ENCODE results near the gene ACKR4.
"Not testable (repeated sequence)": the region's sequence is repeated elsewhere in the genome, so short reads cannot be mapped to it uniquely, and the experiment has no call there.

ACKR4 gene

GRCh38 chr3:132596816-132597433 lies at the start of gene ACKR4:
Gene ACKR4 (plus strand): TSS chr3:132597270. CDS start chr3:132600398, 3,128 bp downstream.
- no peak for DNase-seq (ENCODE audit: low read depth in 3 of 3)

GRCh38 chr3:132549169-132549568 lies 47.9 kb upstream of the ACKR4 start:
- no peak for DNase-seq (ENCODE audit: low read depth in 3 of 3)

DNA sequence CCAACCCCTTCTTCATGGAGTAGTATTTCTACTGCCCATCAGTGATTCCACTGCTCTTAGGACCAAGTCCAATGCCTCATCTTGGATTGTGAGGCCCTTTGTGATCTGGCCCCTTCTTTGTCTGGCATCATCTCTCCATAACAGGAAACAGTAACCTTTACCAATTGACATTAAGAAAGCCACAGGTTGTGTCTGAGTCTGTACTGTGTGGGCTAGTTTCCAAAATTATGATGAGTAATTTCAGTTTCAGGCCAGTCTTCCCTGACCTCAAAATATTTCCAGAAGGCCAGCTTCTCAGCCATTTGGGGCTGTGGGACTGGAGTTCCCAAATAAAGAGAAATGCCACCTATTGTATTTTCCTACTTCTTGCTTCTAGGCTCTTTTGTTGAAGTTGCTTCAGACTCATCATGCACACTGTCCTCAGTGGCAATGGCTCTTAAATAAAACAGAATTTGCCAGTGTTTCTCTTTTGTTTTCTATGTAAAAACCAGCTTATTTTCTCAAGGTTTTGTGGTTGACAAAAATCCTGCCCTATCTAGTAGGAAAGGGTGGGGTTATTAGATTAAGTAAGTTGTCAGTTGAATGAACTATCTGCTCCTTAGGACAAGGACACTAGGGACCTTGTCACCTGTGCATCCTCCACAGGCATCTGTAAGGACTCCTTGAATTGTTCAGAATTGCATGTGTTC lies 47.0 kb upstream of the ACKR4 start:
- DNase-seq (ENCODE audit: low read depth in 3 of 3): no peak

- no peak for DNase-seq (ENCODE audit: low read depth in 3 of 3)
Measured at GRCh38 chr3:132550579-132551305, 46.3 kb upstream of the ACKR4 start.

GRCh38 chr3:132553826-132554225 lies 43.2 kb upstream of the ACKR4 start:
- DNase-seq (ENCODE audit: low read depth in 3 of 3): no peak

GRCh38 chr3:132554437-132554836 lies 42.6 kb upstream of the ACKR4 start:
- DNase-seq (ENCODE audit: low read depth in 3 of 3): no peak

DNA sequence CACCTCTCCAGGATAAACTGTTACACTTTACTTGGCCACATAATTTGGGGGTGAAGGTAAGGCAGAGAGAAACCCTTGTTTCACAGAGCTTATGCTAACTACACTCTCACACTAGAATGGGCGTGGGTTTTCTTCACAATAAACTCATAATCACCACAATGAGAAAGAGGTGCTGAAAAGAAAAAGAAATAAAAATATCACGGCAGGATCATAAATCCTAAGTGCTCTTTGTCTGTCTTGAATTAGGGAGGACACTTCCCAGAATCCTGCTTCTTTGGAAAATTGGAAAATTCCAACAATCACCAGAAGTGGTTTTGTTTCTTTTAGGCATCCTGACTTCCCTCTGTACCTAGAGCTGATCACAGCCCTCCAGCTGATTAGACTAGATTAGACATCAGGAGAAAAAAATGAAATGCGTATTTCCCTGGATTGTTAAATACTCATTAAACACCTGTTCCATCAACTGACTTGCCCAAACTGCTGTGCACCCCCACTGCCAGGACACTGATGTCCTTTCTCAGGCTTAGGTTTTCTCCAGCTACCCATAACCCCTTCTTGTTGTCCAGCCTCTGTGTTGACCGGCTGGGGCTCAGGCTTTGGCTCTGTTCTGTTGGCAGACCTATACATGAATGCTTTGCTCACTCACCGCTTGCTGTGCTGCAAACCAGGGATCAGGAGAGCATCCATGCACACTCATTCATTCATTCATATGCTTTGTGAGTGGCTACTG lies 41.6 kb upstream of the ACKR4 start:
- no peak for DNase-seq (ENCODE audit: low read depth in 3 of 3)

DNA sequence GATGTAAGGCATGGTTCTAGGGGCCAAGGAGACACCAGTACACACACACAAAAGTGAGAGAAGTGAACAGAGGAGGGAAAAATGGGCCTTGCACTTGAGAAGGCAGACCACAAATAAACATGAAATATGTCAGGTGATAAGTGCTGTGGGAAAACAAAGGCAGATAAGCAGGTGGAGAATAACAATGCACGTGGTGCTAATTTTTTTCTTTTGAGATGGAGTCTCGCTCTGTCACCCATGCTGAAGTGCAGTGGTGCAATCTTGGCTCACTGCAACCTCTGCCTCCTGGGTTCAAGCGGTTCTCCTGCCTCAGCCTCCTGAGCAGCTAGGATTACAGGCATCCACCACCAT lies 41.1 kb upstream of the ACKR4 start:
- DNase-seq (ENCODE audit: low read depth in 3 of 3): not testable (repeated sequence)

GRCh38 chr3:132556508-132557159 lies 40.4 kb upstream of the ACKR4 start:
- no peak for DNase-seq (ENCODE audit: low read depth in 3 of 3)

GRCh38 chr3:132561003-132561402 lies 36.1 kb upstream of the ACKR4 start:
- no peak for DNase-seq (ENCODE audit: low read depth in 3 of 3)

GRCh38 chr3:132563420-132564069 lies 33.5 kb upstream of the ACKR4 start:
- no peak for DNase-seq (ENCODE audit: low read depth in 3 of 3)

GRCh38 chr3:132564070-132564465 lies 33.0 kb upstream of the ACKR4 start:
- DNase-seq (ENCODE audit: low read depth in 3 of 3): no peak

DNA sequence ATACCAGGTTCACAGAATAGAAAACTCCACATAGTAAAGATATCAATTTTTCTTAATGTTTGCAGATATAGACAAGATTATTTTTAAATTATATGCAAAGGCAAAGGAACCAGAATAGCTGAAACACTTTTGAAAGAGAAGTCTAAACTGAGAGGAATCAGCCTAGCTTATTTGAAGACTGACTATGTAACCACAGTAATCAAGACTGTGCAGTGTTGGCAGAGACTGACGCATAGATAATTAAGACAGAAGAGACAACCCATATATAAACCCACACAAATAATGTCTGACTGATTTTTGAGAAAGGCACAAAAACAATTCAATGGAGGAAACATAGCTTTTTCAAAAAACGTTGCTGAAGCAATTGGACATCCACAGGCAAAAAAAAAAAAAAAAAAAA lies 28.6 kb upstream of the ACKR4 start:
- no peak for DNase-seq (ENCODE audit: low read depth in 3 of 3)

DNA sequence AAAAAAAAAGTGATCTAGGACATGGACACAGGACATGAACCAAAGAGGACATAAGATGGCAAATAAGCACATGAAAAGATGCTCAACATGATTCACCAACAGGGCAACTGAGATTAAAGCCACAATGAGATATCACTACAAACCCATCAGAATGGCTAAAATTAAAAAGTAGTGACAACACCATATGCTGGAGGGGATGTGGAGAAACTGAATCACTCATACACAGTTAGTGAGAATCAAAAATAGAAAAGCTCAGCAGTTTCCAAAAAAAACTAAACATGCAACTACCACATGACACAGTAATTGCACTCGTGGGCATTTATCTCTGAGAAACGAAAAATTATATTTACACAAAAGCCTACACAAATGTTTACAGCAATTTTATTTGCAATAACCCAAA lies 27.9 kb upstream of the ACKR4 start:
- DNase-seq (ENCODE audit: low read depth in 3 of 3): no peak

DNA sequence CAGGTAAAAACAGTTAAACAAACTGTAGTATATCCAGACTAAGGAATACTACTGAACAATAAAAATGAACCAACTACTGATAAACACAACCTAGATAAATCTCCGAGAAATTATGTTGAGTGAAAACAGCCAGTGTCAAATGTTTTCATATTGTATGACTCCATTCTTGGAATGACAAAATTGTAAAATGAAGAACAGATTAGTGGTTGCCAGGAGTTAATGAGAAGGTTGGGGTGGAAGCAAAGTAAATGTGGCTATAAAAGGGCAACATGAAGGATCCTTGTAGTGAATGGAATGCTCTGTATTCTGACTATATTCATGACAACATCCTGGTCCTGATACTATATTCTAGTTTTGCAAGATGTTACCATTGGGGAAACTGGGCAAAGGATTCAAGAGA lies 27.5 kb upstream of the ACKR4 start:
- no peak for DNase-seq (ENCODE audit: low read depth in 3 of 3)

GRCh38 chr3:132570016-132570415 lies 27.1 kb upstream of the ACKR4 start:
- DNase-seq (ENCODE audit: low read depth in 3 of 3): no peak

DNA sequence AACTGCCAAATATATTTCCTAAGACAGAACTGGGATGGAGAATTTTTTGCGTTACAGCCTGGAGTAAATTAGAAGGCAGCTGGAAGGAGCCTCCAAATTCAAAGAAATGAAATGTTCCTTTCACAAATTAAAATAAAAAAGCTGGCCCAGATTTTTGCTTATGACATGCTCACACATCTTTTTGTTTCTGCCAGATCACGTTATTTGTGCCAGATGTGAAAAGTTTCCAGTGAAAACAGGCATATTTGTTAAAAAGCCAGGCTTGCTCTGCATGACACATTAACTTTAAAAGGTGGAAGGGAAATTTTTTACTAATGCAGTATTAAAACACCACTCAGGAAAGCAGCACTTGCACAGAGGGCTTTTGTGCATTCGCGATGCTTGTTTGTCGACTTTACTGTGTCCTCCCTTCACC lies 23.3 kb upstream of the ACKR4 start:
- DNase-seq (ENCODE audit: low read depth in 3 of 3): no peak

- no peak for DNase-seq (ENCODE audit: low read depth in 3 of 3)
Measured at GRCh38 chr3:132587401-132587800, 9.7 kb upstream of the ACKR4 start.

DNA sequence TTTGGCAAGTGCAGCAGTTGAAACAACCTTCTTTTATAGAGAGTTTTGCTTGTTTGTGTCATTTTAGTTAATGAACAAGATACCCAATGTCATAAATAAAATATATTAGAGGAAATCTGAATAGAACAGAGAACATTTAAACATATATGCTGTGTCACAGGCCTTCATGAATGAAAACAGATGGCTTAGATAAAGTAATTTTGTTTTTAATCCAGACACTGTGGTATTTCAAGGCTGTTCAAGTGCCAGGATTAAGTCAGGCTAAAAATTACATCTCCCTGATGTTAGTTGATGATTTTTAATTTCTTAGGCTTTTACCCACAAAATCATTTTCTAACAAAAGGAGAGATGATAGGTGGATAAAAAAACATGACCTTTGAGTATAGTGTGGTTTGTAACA lies 4.9 kb upstream of the ACKR4 start:
- DNase-seq (ENCODE audit: low read depth in 3 of 3): no peak

DNA sequence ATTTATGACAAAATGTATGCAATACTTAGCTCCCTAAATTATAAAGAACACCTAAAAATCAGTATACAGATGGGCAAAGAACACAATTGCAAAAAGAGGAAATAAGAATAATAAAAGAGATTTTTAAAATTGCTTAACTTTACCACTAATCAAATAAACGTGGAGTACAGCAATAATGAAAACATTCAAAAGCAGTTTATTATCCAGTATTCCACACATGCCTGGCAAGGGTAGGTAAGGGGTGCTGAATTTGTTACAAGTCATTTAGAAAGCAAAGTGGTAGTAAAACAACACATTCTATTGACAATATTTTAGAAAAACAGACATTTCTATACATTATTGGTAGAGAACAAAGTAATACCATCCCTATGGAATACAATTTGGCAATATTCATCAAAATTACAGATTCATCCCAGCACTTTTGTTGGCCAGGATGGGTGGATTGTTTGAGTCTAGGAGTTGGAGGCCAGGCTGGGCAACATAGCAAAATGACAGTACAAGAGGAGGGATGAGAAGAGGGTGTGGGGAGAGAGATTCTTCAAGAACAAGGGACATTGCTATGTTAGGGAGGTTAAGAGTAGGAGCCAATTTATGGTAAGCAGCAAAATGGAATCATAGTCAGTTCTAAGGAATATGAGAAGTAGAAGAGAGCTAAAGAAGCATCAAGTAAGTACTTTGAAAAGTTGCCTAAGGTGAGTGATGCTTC lies 3.7 kb upstream of the ACKR4 start:
- no peak for DNase-seq (ENCODE audit: low read depth in 3 of 3)

GRCh38 chr3:132593947-132594323 lies 3.1 kb upstream of the ACKR4 start:
- DNase-seq (ENCODE audit: low read depth in 3 of 3): no peak
